GM12878 (cell line): Measurements from ENCODE around the gene COL5A1. TPM values are rescaled to one million over a fixed set of nuclear protein-coding genes. Genes with fewer than 3 reads are reported as not detected.

Experiments used
- ATAC-seq: fragments of 200-7000 bp; cut with Tn5 transposase; 3 replicates; pipeline ENCODE4 v1.9.1; 2020; ENCODE audit warnings: mild to moderate bottlenecking, moderate library complexity
- Bru-seq: library from RNA; stranded (reverse); fragments of 400-500 nt; gene quantifications from one replicate; lab custom pipeline; 2021; lab: Mats Ljungman, UMichigan
- BruChase-seq, 2 experiments: library from RNA; stranded (reverse); fragments of 400-500 nt; gene quantifications; one replicate each; lab custom pipeline; 2021; lab: Mats Ljungman, UMichigan
- BruUV-seq: library from RNA; stranded (reverse); fragments of 400-500 nt; replicated peaks from 2 replicates; lab custom pipeline; 2021; lab: Mats Ljungman, UMichigan
- CTCF ChIA-PET: fragments of 300-600 bp; sonication (Branson Sonifier 250); formaldehyde crosslinking; extraction: SDS; loops from one replicate; lab custom pipeline; 2021; ENCODE audit warnings: inconsistent platforms; lab: Yijun Ruan, JAX
- POLR2A ChIA-PET: fragments of 350-600 bp; formaldehyde crosslinking; extraction: SDS; loops from one replicate; lab custom pipeline; 2021; ENCODE audit warnings: inconsistent platforms; lab: Charles Lee
- RAD21 ChIA-PET: fragments of 300-600 bp; sonication (Branson Sonifier 250); formaldehyde crosslinking; loops from one replicate; lab custom pipeline; 2023; ENCODE audit warnings: antibody characterized with exemption; ENCODE audit not compliant: unreplicated experiment; lab: Charles Lee
- SMC1A ChIA-PET: fragments of 300-600 bp; sonication (Branson Sonifier 250); formaldehyde crosslinking; loops from one replicate; lab custom pipeline; 2023; ENCODE audit not compliant: unreplicated experiment, uncharacterized antibody; lab: Charles Lee
- DNase-seq: peaks from one replicate; pipeline ENCODE4 v3.0.0-alpha.2; 2011; ENCODE audit warnings: low read depth, low spot score
- FAIRE-seq: peaks from 3 replicates; lab custom pipeline; 2011; peaks lifted over from hg19 to GRCh38; lab: Jason Lieb, UNC
- H2AFZ ChIP-seq: 2 replicates; pipeline ENCODE4 v1.6.0; 2011; ENCODE audit warnings: low read depth, low read length, control low read depth; ENCODE audit not compliant: control insufficient read depth
- H3K27ac ChIP-seq: 2 replicates; pipeline ENCODE4 v1.5.1; 2011; ENCODE audit warnings: control low read depth; ENCODE audit not compliant: control insufficient read depth, insufficient read depth
- H3K27me3 ChIP-seq, 2 experiments: replicated peaks in 1 of 2; 2 replicates each; pipeline versions ENCODE4 v1.6.0 to v1.6.1; 2011; ENCODE audit warnings: low read length in 1 of 2; ENCODE audit not compliant: control insufficient read depth in 2 of 2, insufficient read depth in 2 of 2
- H3K36me3 ChIP-seq, 2 experiments: 2 replicates each; pipeline ENCODE4 v1.5.1; 2011; ENCODE audit warnings: low read length in 1 of 2; ENCODE audit not compliant: control insufficient read depth in 2 of 2, insufficient read depth in 2 of 2
- H3K4me1 ChIP-seq: 2 replicates; pipeline ENCODE4 v1.6.1; 2011; ENCODE audit warnings: mild to moderate bottlenecking, low read length, moderate library complexity, mixed read lengths; ENCODE audit not compliant: control insufficient read depth, insufficient read depth
- H3K4me2 ChIP-seq: 2 replicates; pipeline ENCODE4 v1.6.0; 2011; ENCODE audit warnings: control low read depth; ENCODE audit not compliant: control insufficient read depth, insufficient read depth
- H3K4me3 ChIP-seq: fragments of 200-600 bp; sonication (generic); 2 replicates; pipeline ENCODE4 v1.5.1; 2016
- H3K79me2 ChIP-seq: 2 replicates; pipeline ENCODE4 v1.6.0; 2011; ENCODE audit warnings: low read length; ENCODE audit not compliant: control insufficient read depth, insufficient read depth
- H3K9ac ChIP-seq: 2 replicates; pipeline ENCODE4 v1.8.0; 2011; ENCODE audit warnings: low read length, control low read depth, mixed read lengths; ENCODE audit not compliant: control insufficient read depth, insufficient read depth
- H3K9me3 ChIP-seq: replicated peaks from 3 replicates; pipeline ENCODE4 v1.5.1; 2011; ENCODE audit warnings: mild to moderate bottlenecking, low read length; ENCODE audit not compliant: control insufficient read depth, insufficient read depth
- H4K20me1 ChIP-seq: 2 replicates; pipeline ENCODE4 v1.6.0; 2011; ENCODE audit not compliant: control insufficient read depth, insufficient read depth
- BRCA1 ChIP-seq: IDR thresholded peaks from 2 replicates; pipeline ENCODE4 v1.6.1; 2011; ENCODE audit warnings: low read depth, low read length, improper control_type of control experiment
- CBFB ChIP-seq: IDR thresholded peaks from 2 replicates; pipeline ENCODE4 v1.6.1; 2016; ENCODE audit warnings: antibody characterized with exemption, low read depth
- CBX3 ChIP-seq: fragments of 200-600 bp; sonication (generic); IDR thresholded peaks from 2 replicates; pipeline ENCODE4 v1.6.1; 2016; ENCODE audit warnings: low read depth, borderline replicate concordance
- CREB1 ChIP-seq: IDR thresholded peaks from 2 replicates; pipeline ENCODE4 v1.6.1; 2012; ENCODE audit warnings: low read depth, mild to moderate bottlenecking, inconsistent platforms
- EGR1 ChIP-seq, 2 experiments: IDR thresholded peaks; 1 replicate in 1 of 2; 2 replicates in 1 of 2; pipeline ENCODE4 v1.6.1; 2011 to 2012; ENCODE audit warnings: low read depth in 2 of 2, low read length in 2 of 2, borderline replicate concordance in 1 of 2, mild to moderate bottlenecking in 1 of 2, moderate library complexity in 1 of 2
- ESRRA ChIP-seq: IDR thresholded peaks from 2 replicates; pipeline ENCODE4 v1.6.1; 2012; ENCODE audit warnings: mild to moderate bottlenecking, low read length, improper control_type of control experiment
- MEF2B ChIP-seq: fragments of 450-650 bp; IDR thresholded peaks from 2 replicates; pipeline ENCODE4 v1.6.1; 2018; ENCODE audit warnings: mild to moderate bottlenecking, moderate library complexity; ENCODE audit not compliant: partially characterized antibody, poor library complexity, severe bottlenecking
- NFYA ChIP-seq: IDR thresholded peaks from 2 replicates; pipeline ENCODE4 v1.6.1; 2011; ENCODE audit warnings: low read depth, mild to moderate bottlenecking, low read length, improper control_type of control experiment, borderline replicate concordance
- PAX8 ChIP-seq: fragments of 450-650 bp; IDR thresholded peaks from 2 replicates; pipeline ENCODE4 v1.6.1; 2017; ENCODE audit warnings: mild to moderate bottlenecking, moderate library complexity
- RAD51 ChIP-seq: fragments of 450-650 bp; IDR thresholded peaks from 2 replicates; pipeline ENCODE4 v1.6.1; 2016; ENCODE audit warnings: moderate library complexity, mild to moderate bottlenecking, inconsistent platforms
- SREBF2 ChIP-seq: IDR thresholded peaks from 2 replicates; pipeline ENCODE4 v1.6.1; 2012; ENCODE audit warnings: mild to moderate bottlenecking, low read length
- SRF ChIP-seq, 2 experiments: IDR thresholded peaks; 2 replicates each; pipeline ENCODE4 v1.6.1; 2011; ENCODE audit warnings: low read depth in 2 of 2, low read length in 2 of 2, mild to moderate bottlenecking in 1 of 2, moderate library complexity in 1 of 2
- TBL1XR1 ChIP-seq: IDR thresholded peaks from 2 replicates; pipeline ENCODE4 v1.6.1; 2012; ENCODE audit warnings: low read depth, low read length, improper control_type of control experiment
- TCF7 ChIP-seq: IDR thresholded peaks from 2 replicates; pipeline ENCODE4 v1.6.1; 2014; ENCODE audit warnings: antibody characterized with exemption, borderline replicate concordance
- ZNF384 ChIP-seq: IDR thresholded peaks from 2 replicates; pipeline ENCODE4 v1.6.1; 2012; ENCODE audit warnings: low read depth, mild to moderate bottlenecking, low read length, improper control_type of control experiment, borderline replicate concordance
- WGBS: methylation state at CpG from one replicate; pipeline ENCODE4 v1.1.6; 2016; ENCODE audit warnings: low lambda C conversion rate; ENCODE audit not compliant: insufficient replicate concordance, insufficient coverage; ENCODE audit errors: missing lambda C conversion rate; 5-methylcytosine and 5-hydroxymethylcytosine counted together
- in situ Hi-C: fragments of 300-500 bp; cut with MboI; formaldehyde crosslinking; loops from 9 replicates; pipeline ENCODE4 v1.14.3; 2018; ENCODE audit warnings: mixed read lengths
- intact Hi-C: fragments of 100-400 bp; cut with micrococcal nuclease; formaldehyde crosslinking; loops from one replicate; pipeline ENCODE4 v1.14.2; 2022; ENCODE audit not compliant: unreplicated experiment
- long read RNA-seq, 2 experiments: library from polyadenylated mRNA; unstranded; transcript quantifications; one replicate each; pipeline ENCODE4 v2.0.0, GENCODE V29; 2019 to 2020
- polyA minus RNA-seq, 3 experiments: library from RNA; depleted of rRNA, polyadenylated mRNA; stranded (reverse); fragments of >200 nt; gene quantifications; 2 replicates each; pipeline ENCODE4 v1.2.3, GENCODE V29; 2011
- polyA plus RNA-seq, 11 experiments: library from polyadenylated mRNA; depleted of rRNA in 4 of 11; unstranded in 6 of 11; stranded (reverse) in 5 of 11; fragments of >200 nt; fragmentation: Nextera tagmentation in 4 of 11; fragmentation: Illumina TruSeq in 1 of 11; extraction: Ambion mirVana in 4 of 11; extraction: Trizol in 1 of 11; gene quantifications; 1 replicate in 1 of 11; 2 replicates in 10 of 11; pipeline versions ENCODE4 v1.2.1 to v1.2.3, GENCODE V29; 2011 to 2016; ENCODE audit warnings: inconsistent platforms in 2 of 11, missing spikeins in 2 of 11, low read depth in 1 of 11
- total RNA-seq, 4 experiments: library from RNA; depleted of rRNA in 3 of 4; stranded (reverse); fragments of >200 nt in 3 of 4; fragmentation: Illumina TruSeq in 1 of 4; extraction: Trizol in 1 of 4; gene quantifications; 2 replicates each; pipeline versions ENCODE4 v1.2.1 to v1.2.3, GENCODE V29; 2013 to 2021
- TF ChIP-seq, protein P1 (sequence below): IDR thresholded peaks from 2 replicates; pipeline ENCODE4 v1.6.1; 2012; ENCODE audit warnings: improper control_type of control experiment, low read depth, low read length; ENCODE audit not compliant: insufficient replicate concordance

COL5A1 gene
- total RNA-seq (2013; cell fraction: nucleolus; rRNA removed) = 0.24 and 0.31 TPM in 2 replicates
- not detected in 2 replicates for total RNA-seq (2014; rRNA removed)
- total RNA-seq (2014; rRNA removed; fragmentation: Illumina TruSeq; extraction: Trizol) = under 0.01 TPM in 1 of 2 replicates, not detected in the other
- 0.13 TPM in 2 replicates for total RNA-seq (2021)
- polyA plus RNA-seq (2011; ENCODE audit: low read depth) = 2.0 TPM
- polyA plus RNA-seq (2011; rRNA removed) = 0.13 and 0.15 TPM in 2 replicates
- 0.07 and 0.12 TPM in 2 replicates for polyA plus RNA-seq (2011; cell fraction: cytosol; rRNA removed)
- polyA plus RNA-seq (2011; cell fraction: nucleus; rRNA removed) = 0.83 and 1.4 TPM in 2 replicates
- 4.0 and 5.6 TPM in 2 replicates for polyA plus RNA-seq (2012)
- not detected in 2 replicates for polyA plus RNA-seq (2014; fragmentation: Illumina TruSeq; extraction: Trizol)
- polyA plus RNA-seq (2014; fragmentation: Nextera tagmentation; extraction: Ambion mirVana) = under 1 TPM in 1 of 2 experiments, not detected in 1; 0.02 TPM
- not detected in 2 replicates for polyA plus RNA-seq (2014; rRNA removed)
- under 1 TPM; 0.13 TPM for polyA plus RNA-seq (2016; fragmentation: Nextera tagmentation; extraction: Ambion mirVana)
- 0.41 TPM in 1 of 2 replicates, not detected in the other for polyA minus RNA-seq (2011; rRNA and poly(A)+ RNA removed)
- polyA minus RNA-seq (2011; cell fraction: cytosol; rRNA and poly(A)+ RNA removed) = 0.53 and 1.9 TPM in 2 replicates
- polyA minus RNA-seq (2011; cell fraction: nucleus; rRNA and poly(A)+ RNA removed) = 0.36 and 0.38 TPM in 2 replicates
- percentile 16 among the genes with signal in this experiment for Bru-seq, nascent RNA
- BruChase-seq, experiment 1, labeled RNA remaining after a 6-hour chase = percentile 14 among the genes with signal in this experiment
- BruChase-seq, experiment 2, labeled RNA remaining after a 2-hour chase = percentile 14 among the genes with signal in this experiment
- long read RNA-seq, experiment 1 = 0 reads
- long read RNA-seq, experiment 2 = 0 reads

DNA sequence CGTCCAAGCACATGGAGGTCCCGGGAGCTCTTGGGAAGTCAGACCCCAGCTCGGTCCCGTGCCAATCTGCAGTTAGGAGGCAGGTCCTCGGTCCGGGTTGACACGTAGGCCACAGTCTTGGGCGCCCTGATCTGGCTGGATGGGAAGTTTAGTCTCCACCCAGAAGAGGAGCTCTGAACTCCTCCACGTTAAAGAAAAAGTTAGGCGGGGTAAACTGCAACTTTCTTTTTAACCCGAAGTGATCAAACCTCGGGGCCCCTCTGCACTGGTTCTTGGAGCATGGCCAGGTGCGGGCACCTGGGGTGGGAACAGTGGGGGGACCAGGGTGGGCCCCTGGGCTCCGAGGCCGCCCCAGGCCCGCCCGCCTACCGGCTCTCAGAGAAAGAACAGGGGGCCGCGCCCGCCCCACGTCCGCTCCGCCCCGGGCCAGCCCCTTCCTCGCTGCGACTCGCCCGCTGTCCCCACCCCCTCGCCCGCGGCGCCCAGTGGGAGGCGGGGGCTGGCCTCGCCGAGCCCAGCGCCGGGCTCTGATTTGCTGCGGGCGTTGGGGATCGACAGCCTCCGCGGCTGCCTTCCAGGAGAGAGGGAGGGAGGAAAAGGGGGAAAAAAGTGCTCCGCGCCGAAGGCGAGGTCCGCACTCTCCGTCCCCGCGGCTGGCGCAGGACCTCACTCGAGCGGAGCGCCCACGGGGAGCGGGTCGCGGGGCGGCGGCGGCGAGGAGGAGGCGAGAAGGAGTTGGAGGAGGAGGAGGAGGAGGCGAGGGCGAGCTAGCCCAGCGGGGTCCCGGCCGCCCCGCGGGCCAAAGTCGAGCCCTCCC is at the start of gene COL5A1:
TSS of gene COL5A1 (plus strand) at position 631 of the 817 bp plus-strand sequence. CDS start 385 bp downstream, outside the sequence.
- H3K27me3 ChIP-seq = peaks cover 4 to 5% of the 10 kb centered on the region in 2 experiments
- DNase-seq = no peak

More for the DNA sequence above, at the start of gene COL5A1:
- ATAC-seq = no peak
- CTCF ChIA-PET = no interaction called here
- SMC1A ChIA-PET = no interaction called here
- Histone ChIP-seq H2AFZ (no peak within 1 kb of the TSS), H3K4me3 (no peak within 1 kb of the TSS), H3K36me3 (no peaks in the 10 kb centered on the region), H3K9ac (no peak within 1 kb of the TSS), H4K20me1 (no peaks in the 10 kb centered on the region), H3K4me2 (no peak within 1 kb of the TSS), H3K9me3 (no peaks in the 10 kb centered on the region), H3K79me2 (no peaks in the 10 kb centered on the region), H3K4me1 (no peaks in the 10 kb centered on the region), H3K27ac (no peak within 1 kb of the TSS)
- no TSS peak for BruUV-seq
- TF ChIP-seq MEF2B (no peak), RAD51 (no peak), BRCA1 (no peak), ESRRA (no peak), ZNF384 (no peak), TBL1XR1 (no peak), PAX8 (no peak), CBFB (no peak), NFYA (no peak), EGR1 (IDR thresholded peaks at IDR 0.05; ENCODE audit: borderline replicate concordance in 1 of 2, low read depth in 2 of 2, low read length in 2 of 2) (no peak), SREBF2 (no peak), TCF7 (no peak), CREB1 (no peak), SRF (IDR thresholded peaks at IDR 0.05; ENCODE audit: low read depth in 2 of 2, low read length in 2 of 2) (no peak), CBX3 (no peak)
- TF ChIP-seq, protein P1, sequence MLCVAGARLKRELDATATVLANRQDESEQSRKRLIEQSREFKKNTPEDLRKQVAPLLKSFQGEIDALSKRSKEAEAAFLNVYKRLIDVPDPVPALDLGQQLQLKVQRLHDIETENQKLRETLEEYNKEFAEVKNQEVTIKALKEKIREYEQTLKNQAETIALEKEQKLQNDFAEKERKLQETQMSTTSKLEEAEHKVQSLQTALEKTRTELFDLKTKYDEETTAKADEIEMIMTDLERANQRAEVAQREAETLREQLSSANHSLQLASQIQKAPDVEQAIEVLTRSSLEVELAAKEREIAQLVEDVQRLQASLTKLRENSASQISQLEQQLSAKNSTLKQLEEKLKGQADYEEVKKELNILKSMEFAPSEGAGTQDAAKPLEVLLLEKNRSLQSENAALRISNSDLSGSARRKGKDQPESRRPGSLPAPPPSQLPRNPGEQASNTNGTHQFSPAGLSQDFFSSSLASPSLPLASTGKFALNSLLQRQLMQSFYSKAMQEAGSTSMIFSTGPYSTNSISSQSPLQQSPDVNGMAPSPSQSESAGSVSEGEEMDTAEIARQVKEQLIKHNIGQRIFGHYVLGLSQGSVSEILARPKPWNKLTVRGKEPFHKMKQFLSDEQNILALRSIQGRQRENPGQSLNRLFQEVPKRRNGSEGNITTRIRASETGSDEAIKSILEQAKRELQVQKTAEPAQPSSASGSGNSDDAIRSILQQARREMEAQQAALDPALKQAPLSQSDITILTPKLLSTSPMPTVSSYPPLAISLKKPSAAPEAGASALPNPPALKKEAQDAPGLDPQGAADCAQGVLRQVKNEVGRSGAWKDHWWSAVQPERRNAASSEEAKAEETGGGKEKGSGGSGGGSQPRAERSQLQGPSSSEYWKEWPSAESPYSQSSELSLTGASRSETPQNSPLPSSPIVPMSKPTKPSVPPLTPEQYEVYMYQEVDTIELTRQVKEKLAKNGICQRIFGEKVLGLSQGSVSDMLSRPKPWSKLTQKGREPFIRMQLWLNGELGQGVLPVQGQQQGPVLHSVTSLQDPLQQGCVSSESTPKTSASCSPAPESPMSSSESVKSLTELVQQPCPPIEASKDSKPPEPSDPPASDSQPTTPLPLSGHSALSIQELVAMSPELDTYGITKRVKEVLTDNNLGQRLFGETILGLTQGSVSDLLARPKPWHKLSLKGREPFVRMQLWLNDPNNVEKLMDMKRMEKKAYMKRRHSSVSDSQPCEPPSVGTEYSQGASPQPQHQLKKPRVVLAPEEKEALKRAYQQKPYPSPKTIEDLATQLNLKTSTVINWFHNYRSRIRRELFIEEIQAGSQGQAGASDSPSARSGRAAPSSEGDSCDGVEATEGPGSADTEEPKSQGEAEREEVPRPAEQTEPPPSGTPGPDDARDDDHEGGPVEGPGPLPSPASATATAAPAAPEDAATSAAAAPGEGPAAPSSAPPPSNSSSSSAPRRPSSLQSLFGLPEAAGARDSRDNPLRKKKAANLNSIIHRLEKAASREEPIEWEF = no peak
- POLR2A ChIA-PET = no interaction called here
- RAD21 ChIA-PET = no interaction called here
- intact Hi-C loops (no loop called here), in situ Hi-C loops (no loop called here)
- no peak for FAIRE-seq
- WGBS = 27% methylated on average over 62 of the region's 72 CpGs
